K562 (cell line): ENCODE results near the gene CCR8. TPM values are rescaled to one million over a fixed set of nuclear protein-coding genes. Genes with fewer than 3 reads are reported as not detected.
A peak's percentile ranks its signal among the peaks of the same experiment; 100 is the strongest.

ENCODE experiments used
- DPF2 ChIP-seq: fragments of 450-650 bp; IDR thresholded peaks from 2 replicates; pipeline ENCODE4 v1.6.1; 2016
- ETV5 ChIP-seq: sonication (generic); formaldehyde crosslinking; IDR thresholded peaks from 2 replicates; pipeline ENCODE4 v1.4.0; 2020; ENCODE audit warnings: low read depth, mild to moderate bottlenecking, missing genetic modification reagents
- EWSR1 ChIP-seq: fragments of 450-650 bp; IDR thresholded peaks from 2 replicates; pipeline ENCODE4 v1.6.1; 2018; ENCODE audit warnings: borderline replicate concordance, mild to moderate bottlenecking, low read depth, moderate library complexity; ENCODE audit not compliant: partially characterized antibody
- FOSL1 ChIP-seq: fragments of 200-800 bp; sonication (Bioruptor generic); conservative IDR thresholded peaks from 2 replicates; pipeline ENCODE4 v1.6.1; 2016; ENCODE audit warnings: missing genetic modification characterization, missing compliant biosample characterization
- HLTF ChIP-seq: fragments of 450-650 bp; IDR thresholded peaks from 2 replicates; pipeline ENCODE4 v1.6.1; 2016
- LEF1 ChIP-seq: fragments of 450-650 bp; IDR thresholded peaks from 2 replicates; pipeline ENCODE4 v1.6.1; 2016; ENCODE audit warnings: mild to moderate bottlenecking
- NFXL1 ChIP-seq: fragments of 450-650 bp; formaldehyde crosslinking; IDR thresholded peaks from 2 replicates; pipeline ENCODE4 v1.4.0; 2021; ENCODE audit warnings: mild to moderate bottlenecking
- THRAP3 ChIP-seq: fragments of 450-650 bp; IDR thresholded peaks from 2 replicates; pipeline ENCODE4 v1.6.1; 2016; ENCODE audit warnings: mild to moderate bottlenecking, inconsistent platforms, borderline replicate concordance
- TRIM28 ChIP-seq: fragments of 450-650 bp; IDR thresholded peaks from 2 replicates; pipeline ENCODE4 v1.6.1; 2017
- ZNF133 ChIP-seq: fragments of 250-450 bp; sonication (Bioruptor Pico); IDR thresholded peaks from 2 replicates; pipeline ENCODE4 v1.4.0; 2020; ENCODE audit warnings: mild to moderate bottlenecking
- ZNF224 ChIP-seq: sonication (generic); formaldehyde crosslinking; IDR thresholded peaks from 2 replicates; pipeline ENCODE4 v1.8.0; 2022; ENCODE audit warnings: mild to moderate bottlenecking, missing genetic modification reagents
- ZNF280B ChIP-seq: fragments of 250-450 bp; sonication (Bioruptor Pico); IDR thresholded peaks from 2 replicates; pipeline ENCODE4 v1.5.1; 2021; ENCODE audit warnings: mild to moderate bottlenecking
- ZNF695 ChIP-seq: fragments of 450-650 bp; formaldehyde crosslinking; IDR thresholded peaks from 2 replicates; pipeline ENCODE4 v1.4.0; 2020; ENCODE audit warnings: mild to moderate bottlenecking, moderate library complexity
- polyA plus RNA-seq, 8 experiments: library from polyadenylated mRNA; depleted of rRNA in 4 of 8; stranded (reverse) in 5 of 8; unstranded in 3 of 8; fragments of >200 nt; fragmentation: Nextera tagmentation in 2 of 8; fragmentation: Illumina TruSeq in 1 of 8; extraction: Ambion mirVana in 2 of 8; extraction: Trizol in 1 of 8; gene quantifications; 2 replicates each; pipeline versions ENCODE4 v1.2.1 to v1.2.3, GENCODE V29; 2011 to 2014; ENCODE audit warnings: inconsistent platforms in 1 of 8, missing spikeins in 1 of 8
- total RNA-seq, 7 experiments: library from RNA; depleted of rRNA in 6 of 7; stranded (reverse); fragments of >200 nt in 6 of 7; fragmentation: Illumina TruSeq in 2 of 7; extraction: Trizol in 2 of 7; gene quantifications; 2 replicates each; pipeline versions ENCODE4 v1.2.1 to v1.2.3, GENCODE V29; 2011 to 2021; ENCODE audit warnings: low replicate concordance in 1 of 7
- TF ChIP-seq, protein P1 (sequence below): fragments of 450-650 bp; IDR thresholded peaks from 2 replicates; pipeline ENCODE4 v1.6.1; 2018; ENCODE audit warnings: mild to moderate bottlenecking, low read depth; ENCODE audit not compliant: partially characterized antibody

Gene CCR8
- total and polyA plus RNA-seq, 9 of the 15 experiments (the other 6 are each of a cell fraction or from before 2014, with no cell fraction given) = not detected

DNA sequence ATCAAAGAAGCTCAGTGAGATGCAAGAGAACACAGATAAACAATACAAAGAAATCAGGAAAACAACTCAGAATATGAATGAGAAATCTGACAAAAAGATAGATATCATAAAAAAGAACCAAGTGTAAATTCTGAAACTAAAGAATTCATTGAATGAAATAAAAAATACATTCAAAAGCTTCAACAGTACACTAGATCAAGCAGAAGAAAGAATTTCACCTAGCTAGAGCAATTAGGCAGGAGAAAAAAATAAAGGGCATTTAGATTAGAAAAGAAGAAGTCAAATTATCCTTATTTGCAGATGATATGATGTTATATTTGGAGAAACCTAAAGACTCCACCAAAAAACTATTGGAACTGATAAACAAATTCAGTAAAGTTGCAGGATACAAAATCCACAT is 30.2 kb upstream of the CCR8 start (continued):
- TF ChIP-seq THRAP3 (no peak), ZNF133 (CRISPR knock-in tag) (no peak), FOSL1 (tag) (no peak), HLTF (peak; percentile 72; the same call in 1 of the 2 replicates), EWSR1 (no peak), ZNF695 (CRISPR knock-in tag) (no peak), ZNF280B (CRISPR knock-in tag) (peak; percentile 77; the same call in 1 of the 2 replicates), NFXL1 (no peak), ETV5 (CRISPR knock-in tag) (no peak), LEF1 (0 out of 2 replicates have a peak, but pooled peaks have one; percentile 13), DPF2 (no peak), TRIM28 (peak; percentile 95), ZNF224 (no peak)
- TF ChIP-seq, protein P1, sequence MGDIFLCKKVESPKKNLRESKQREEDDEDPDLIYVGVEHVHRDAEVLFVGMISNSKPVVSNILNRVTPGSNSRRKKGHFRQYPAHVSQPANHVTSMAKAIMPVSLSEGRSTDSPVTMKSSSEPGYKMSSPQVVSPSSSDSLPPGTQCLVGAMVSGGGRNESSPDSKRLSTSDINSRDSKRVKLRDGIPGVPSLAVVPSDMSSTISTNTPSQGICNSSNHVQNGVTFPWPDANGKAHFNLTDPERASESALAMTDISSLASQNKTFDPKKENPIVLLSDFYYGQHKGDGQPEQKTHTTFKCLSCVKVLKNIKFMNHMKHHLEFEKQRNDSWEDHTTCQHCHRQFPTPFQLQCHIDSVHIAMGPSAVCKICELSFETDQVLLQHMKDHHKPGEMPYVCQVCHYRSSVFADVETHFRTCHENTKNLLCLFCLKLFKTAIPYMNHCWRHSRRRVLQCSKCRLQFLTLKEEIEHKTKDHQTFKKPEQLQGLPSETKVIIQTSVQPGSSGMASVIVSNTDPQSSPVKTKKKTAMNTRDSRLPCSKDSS = peak; percentile 92
- TF ChIP-seq, all 486 proteins: peak for 12
